GM23338 (cell line): ENCODE results near the gene KRTAP17-1.

Experiments used
- CREB1 ChIP-seq: fragments of 250-450 bp; sonication (Bioruptor Pico); IDR thresholded peaks from 2 replicates; pipeline ENCODE4 v1.5.0; 2020; ENCODE audit warnings: low read depth, mild to moderate bottlenecking, moderate library complexity
- EZH2 ChIP-seq: fragments of 200-600 bp; sonication (generic); IDR thresholded peaks from one replicate; pipeline ENCODE4 v1.8.0; 2017; ENCODE audit warnings: antibody characterized with exemption, mild to moderate bottlenecking, low read depth; ENCODE audit not compliant: unreplicated experiment
- EZH2phosphoT487 ChIP-seq: fragments of 200-600 bp; sonication (generic); IDR thresholded peaks from one replicate; pipeline ENCODE4 v1.8.1; 2018; ENCODE audit warnings: antibody characterized with exemption; ENCODE audit not compliant: unreplicated experiment
- JUNB ChIP-seq: IDR thresholded peaks from one replicate; pipeline ENCODE4 v1.6.1; 2016; ENCODE audit warnings: antibody characterized with exemption; ENCODE audit not compliant: unreplicated experiment
- NANOG ChIP-seq: IDR thresholded peaks from 2 replicates; pipeline ENCODE4 v1.6.1; 2016; ENCODE audit warnings: antibody characterized with exemption, borderline replicate concordance
- POLR2AphosphoS5 ChIP-seq: IDR thresholded peaks from 2 replicates; pipeline ENCODE4 v1.6.1; 2016; ENCODE audit warnings: antibody characterized with exemption, low read depth
- STAT1 ChIP-seq: IDR thresholded peaks from one replicate; pipeline ENCODE4 v1.6.1; 2016; ENCODE audit warnings: antibody characterized with exemption; ENCODE audit not compliant: unreplicated experiment
- ZNF114 ChIP-seq: fragments of 250-450 bp; sonication (Bioruptor Pico); IDR thresholded peaks from 2 replicates; pipeline ENCODE4 v1.5.0; 2020; ENCODE audit warnings: mild to moderate bottlenecking, moderate library complexity
- ZNF331 ChIP-seq: fragments of 250-450 bp; sonication (Bioruptor Pico); IDR thresholded peaks from 2 replicates; pipeline ENCODE4 v1.5.0; 2020; ENCODE audit warnings: low read depth, mild to moderate bottlenecking, moderate library complexity
- TF ChIP-seq, protein P1 (sequence below), 2 experiments: fragments of 200-600 bp in 1 of 2; sonication (generic) in 1 of 2; conservative IDR thresholded peaks; 2 replicates each; pipeline versions ENCODE4 v1.5.1 to v1.6.1; 2016 to 2017; ENCODE audit warnings: antibody characterized with exemption in 2 of 2, low read depth in 2 of 2, mild to moderate bottlenecking in 2 of 2, moderate library complexity in 1 of 2
- TF ChIP-seq, protein P2 (sequence below): IDR thresholded peaks from one replicate; pipeline ENCODE4 v1.6.1; 2018; ENCODE audit warnings: antibody characterized with exemption; ENCODE audit not compliant: unreplicated experiment
- TF ChIP-seq, protein P3 (sequence below): IDR thresholded peaks from 2 replicates; pipeline ENCODE4 v1.6.1; 2016; ENCODE audit warnings: antibody characterized with exemption

DNA sequence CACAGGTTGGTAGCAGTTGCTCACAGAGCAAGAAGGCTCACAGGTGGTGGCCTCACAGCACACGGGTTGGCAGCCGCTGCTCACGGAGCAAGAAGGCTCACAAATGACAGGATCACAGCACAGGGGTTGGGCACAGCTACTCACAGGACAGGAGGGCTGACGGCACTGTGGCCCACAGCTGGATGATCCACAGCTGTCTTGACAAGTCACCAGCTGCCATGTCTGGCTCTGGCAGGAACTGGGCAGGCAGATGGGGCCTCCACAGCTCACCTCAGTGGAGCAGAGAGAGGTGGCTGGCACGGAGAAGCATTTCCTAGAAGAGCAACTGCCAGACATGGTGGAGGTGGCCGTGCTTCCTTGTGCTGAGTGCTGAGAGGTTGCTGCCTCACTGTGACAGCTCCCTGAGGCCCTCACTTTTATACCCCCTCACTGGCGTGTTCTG is 6.6 kb downstream of the KRTAP17-1 start, which contains the start of gene KRTAP16-1:
- TF ChIP-seq, protein P1, sequence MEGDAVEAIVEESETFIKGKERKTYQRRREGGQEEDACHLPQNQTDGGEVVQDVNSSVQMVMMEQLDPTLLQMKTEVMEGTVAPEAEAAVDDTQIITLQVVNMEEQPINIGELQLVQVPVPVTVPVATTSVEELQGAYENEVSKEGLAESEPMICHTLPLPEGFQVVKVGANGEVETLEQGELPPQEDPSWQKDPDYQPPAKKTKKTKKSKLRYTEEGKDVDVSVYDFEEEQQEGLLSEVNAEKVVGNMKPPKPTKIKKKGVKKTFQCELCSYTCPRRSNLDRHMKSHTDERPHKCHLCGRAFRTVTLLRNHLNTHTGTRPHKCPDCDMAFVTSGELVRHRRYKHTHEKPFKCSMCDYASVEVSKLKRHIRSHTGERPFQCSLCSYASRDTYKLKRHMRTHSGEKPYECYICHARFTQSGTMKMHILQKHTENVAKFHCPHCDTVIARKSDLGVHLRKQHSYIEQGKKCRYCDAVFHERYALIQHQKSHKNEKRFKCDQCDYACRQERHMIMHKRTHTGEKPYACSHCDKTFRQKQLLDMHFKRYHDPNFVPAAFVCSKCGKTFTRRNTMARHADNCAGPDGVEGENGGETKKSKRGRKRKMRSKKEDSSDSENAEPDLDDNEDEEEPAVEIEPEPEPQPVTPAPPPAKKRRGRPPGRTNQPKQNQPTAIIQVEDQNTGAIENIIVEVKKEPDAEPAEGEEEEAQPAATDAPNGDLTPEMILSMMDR (conservative IDR thresholded peaks at IDR 0.05; ENCODE audit: low read depth in 2 of 2), result no peak
- TF ChIP-seq POLR2AphosphoS5 (no peak), EZH2 (no peak), JUNB (no peak), CREB1 (CRISPR knock-in tag) (no peak), EZH2phosphoT487 (no peak), ZNF331 (CRISPR knock-in tag) (no peak), ZNF114 (CRISPR knock-in tag) (no peak), NANOG (no peak), STAT1 (no peak)
- TF ChIP-seq, protein P2, sequence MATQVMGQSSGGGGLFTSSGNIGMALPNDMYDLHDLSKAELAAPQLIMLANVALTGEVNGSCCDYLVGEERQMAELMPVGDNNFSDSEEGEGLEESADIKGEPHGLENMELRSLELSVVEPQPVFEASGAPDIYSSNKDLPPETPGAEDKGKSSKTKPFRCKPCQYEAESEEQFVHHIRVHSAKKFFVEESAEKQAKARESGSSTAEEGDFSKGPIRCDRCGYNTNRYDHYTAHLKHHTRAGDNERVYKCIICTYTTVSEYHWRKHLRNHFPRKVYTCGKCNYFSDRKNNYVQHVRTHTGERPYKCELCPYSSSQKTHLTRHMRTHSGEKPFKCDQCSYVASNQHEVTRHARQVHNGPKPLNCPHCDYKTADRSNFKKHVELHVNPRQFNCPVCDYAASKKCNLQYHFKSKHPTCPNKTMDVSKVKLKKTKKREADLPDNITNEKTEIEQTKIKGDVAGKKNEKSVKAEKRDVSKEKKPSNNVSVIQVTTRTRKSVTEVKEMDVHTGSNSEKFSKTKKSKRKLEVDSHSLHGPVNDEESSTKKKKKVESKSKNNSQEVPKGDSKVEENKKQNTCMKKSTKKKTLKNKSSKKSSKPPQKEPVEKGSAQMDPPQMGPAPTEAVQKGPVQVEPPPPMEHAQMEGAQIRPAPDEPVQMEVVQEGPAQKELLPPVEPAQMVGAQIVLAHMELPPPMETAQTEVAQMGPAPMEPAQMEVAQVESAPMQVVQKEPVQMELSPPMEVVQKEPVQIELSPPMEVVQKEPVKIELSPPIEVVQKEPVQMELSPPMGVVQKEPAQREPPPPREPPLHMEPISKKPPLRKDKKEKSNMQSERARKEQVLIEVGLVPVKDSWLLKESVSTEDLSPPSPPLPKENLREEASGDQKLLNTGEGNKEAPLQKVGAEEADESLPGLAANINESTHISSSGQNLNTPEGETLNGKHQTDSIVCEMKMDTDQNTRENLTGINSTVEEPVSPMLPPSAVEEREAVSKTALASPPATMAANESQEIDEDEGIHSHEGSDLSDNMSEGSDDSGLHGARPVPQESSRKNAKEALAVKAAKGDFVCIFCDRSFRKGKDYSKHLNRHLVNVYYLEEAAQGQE, result no peak
- TF ChIP-seq, protein P3, sequence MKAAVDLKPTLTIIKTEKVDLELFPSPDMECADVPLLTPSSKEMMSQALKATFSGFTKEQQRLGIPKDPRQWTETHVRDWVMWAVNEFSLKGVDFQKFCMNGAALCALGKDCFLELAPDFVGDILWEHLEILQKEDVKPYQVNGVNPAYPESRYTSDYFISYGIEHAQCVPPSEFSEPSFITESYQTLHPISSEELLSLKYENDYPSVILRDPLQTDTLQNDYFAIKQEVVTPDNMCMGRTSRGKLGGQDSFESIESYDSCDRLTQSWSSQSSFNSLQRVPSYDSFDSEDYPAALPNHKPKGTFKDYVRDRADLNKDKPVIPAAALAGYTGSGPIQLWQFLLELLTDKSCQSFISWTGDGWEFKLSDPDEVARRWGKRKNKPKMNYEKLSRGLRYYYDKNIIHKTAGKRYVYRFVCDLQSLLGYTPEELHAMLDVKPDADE, result no peak
